HepG2 (cell line): ENCODE data around the gene LAMA5. TPM values are rescaled to one million over a fixed set of nuclear protein-coding genes. Genes with fewer than 3 reads are reported as not detected.

Experiments
- ATAC-seq: fragments of 200-7000 bp; cut with Tn5 transposase; 3 replicates; pipeline ENCODE4 v1.9.1; 2020; ENCODE audit warnings: mild to moderate bottlenecking, moderate library complexity
- BruUV-seq: library from RNA; stranded (reverse); fragments of 400-500 nt; replicated peaks from 2 replicates; lab custom pipeline; 2021; lab: Mats Ljungman, UMichigan
- CTCF ChIA-PET: fragments of 300-600 bp; formaldehyde crosslinking; extraction: SDS; loops from one replicate; lab custom pipeline; 2021; ENCODE audit warnings: low total read pairs, inconsistent platforms, low intra/inter-chr PET ratio; lab: Yijun Ruan, JAX
- POLR2A ChIA-PET: fragments of 350-600 bp; sonication (Branson Sonifier 250); formaldehyde crosslinking; loops from one replicate; lab custom pipeline; 2020; ENCODE audit warnings: antibody characterized with exemption, inconsistent platforms; lab: Yijun Ruan, JAX
- DNase-seq: peaks from one replicate; pipeline ENCODE4 v3.0.0-alpha.2; 2015; ENCODE audit warnings: low spot score
- FAIRE-seq: peaks from 3 replicates; lab custom pipeline; 2011; peaks lifted over from hg19 to GRCh38; lab: Jason Lieb, UNC
- H2AFZ ChIP-seq: one replicate; pipeline ENCODE4 v1.6.1; 2011; ENCODE audit warnings: low read length, inconsistent platforms
- H3K27ac ChIP-seq: fragments of 300-600 bp; 3 replicates; pipeline ENCODE4 v1.8.0; 2011; ENCODE audit warnings: mixed run types, mild to moderate bottlenecking, mixed read lengths, low read length, inconsistent platforms; ENCODE audit not compliant: insufficient read depth; ENCODE audit errors: extremely low read length
- H3K27me3 ChIP-seq, 2 experiments: fragments of 200-600 bp in 1 of 2; 2 replicates in 1 of 2; 3 replicates in 1 of 2; pipeline versions ENCODE4 v1.6.0 to v1.8.0; 2011; ENCODE audit warnings: low read length in 2 of 2, mild to moderate bottlenecking in 2 of 2, moderate library complexity in 2 of 2, inconsistent platforms in 1 of 2; ENCODE audit not compliant: insufficient read depth in 2 of 2, control insufficient read depth in 1 of 2
- H3K36me3 ChIP-seq, 2 experiments: fragments of 200-600 bp in 1 of 2; replicated peaks in 1 of 2; 2 replicates in 1 of 2; 3 replicates in 1 of 2; pipeline versions ENCODE4 v1.5.1 to v1.8.0; 2011; ENCODE audit warnings: low read length in 2 of 2, inconsistent platforms in 1 of 2; ENCODE audit not compliant: insufficient read depth in 2 of 2, control insufficient read depth in 1 of 2
- H3K4me1 ChIP-seq: 2 replicates; pipeline ENCODE4 v1.5.1; 2012; ENCODE audit warnings: low read length, inconsistent platforms; ENCODE audit not compliant: insufficient read depth
- H3K4me2 ChIP-seq: 2 replicates; pipeline ENCODE4 v1.6.0; 2011; ENCODE audit warnings: low read depth, low read length, inconsistent platforms
- H3K4me3 ChIP-seq, 3 experiments: fragments of 200-600 bp in 1 of 3; sonication (generic), shearing (Covaris generic) in 1 of 3; replicated peaks in 1 of 3; 2 replicates each; pipeline ENCODE4 v1.5.1; 2011 to 2016; ENCODE audit warnings: low read length in 3 of 3, inconsistent platforms in 2 of 3, low read depth in 2 of 3, mild to moderate bottlenecking in 2 of 3, control low read depth in 1 of 3, mixed read lengths in 1 of 3; ENCODE audit not compliant: insufficient read depth in 1 of 3
- H3K79me2 ChIP-seq: one replicate; pipeline ENCODE4 v1.6.1; 2011; ENCODE audit warnings: low read length, inconsistent platforms; ENCODE audit not compliant: insufficient read depth
- H3K9ac ChIP-seq: 2 replicates; pipeline ENCODE4 v1.6.0; 2011; ENCODE audit warnings: mild to moderate bottlenecking, low read depth, low read length, inconsistent platforms; ENCODE audit not compliant: insufficient read depth
- H3K9me3 ChIP-seq: 2 replicates; pipeline ENCODE4 v1.5.1; 2012; ENCODE audit warnings: mild to moderate bottlenecking, low read length
- H4K20me1 ChIP-seq: 2 replicates; pipeline ENCODE4 v1.6.0; 2011; ENCODE audit warnings: inconsistent platforms, mild to moderate bottlenecking, low read length, moderate library complexity; ENCODE audit not compliant: insufficient read depth
- AGO2 ChIP-seq: fragments of 200-400 bp; formaldehyde crosslinking; optimal IDR thresholded peaks from 2 replicates; pipeline ENCODE3; 2017; ENCODE audit warnings: mild to moderate bottlenecking, low read depth, low read length, moderate library complexity
- MLLT10 ChIP-seq: sonication (generic); formaldehyde crosslinking; IDR thresholded peaks from 2 replicates; pipeline ENCODE4 v1.4.0; 2020; ENCODE audit warnings: missing genetic modification reagents
- NCOA5 ChIP-seq: sonication (generic); formaldehyde crosslinking; IDR thresholded peaks from 2 replicates; pipeline ENCODE4 v1.4.0; 2020; ENCODE audit warnings: missing genetic modification reagents
- POLR2G ChIP-seq: fragments of 200-400 bp; formaldehyde crosslinking; IDR thresholded peaks from 2 replicates; pipeline ENCODE4 v1.6.1; 2018; ENCODE audit warnings: mild to moderate bottlenecking, low read depth, low read length, moderate library complexity
- RBM39 ChIP-seq: fragments of 200-400 bp; formaldehyde crosslinking; IDR thresholded peaks from one replicate; pipeline ENCODE4 v1.6.1; 2018; ENCODE audit warnings: antibody characterized with exemption, mild to moderate bottlenecking, low read depth, low read length; ENCODE audit not compliant: poor library complexity, severe bottlenecking
- ZFAT ChIP-seq: sonication (generic); formaldehyde crosslinking; conservative IDR thresholded peaks from 2 replicates; pipeline ENCODE4 v1.8.1; 2023; ENCODE audit warnings: missing genetic modification reagents, inconsistent platforms
- ZFP90 ChIP-seq: sonication (generic); formaldehyde crosslinking; IDR thresholded peaks from 2 replicates; pipeline ENCODE4 v1.8.0; 2022; ENCODE audit warnings: missing genetic modification reagents, mild to moderate bottlenecking, inconsistent platforms, borderline replicate concordance
- ZNF577 ChIP-seq: sonication (generic); formaldehyde crosslinking; IDR thresholded peaks from 2 replicates; pipeline ENCODE4 v1.4.0; 2020; ENCODE audit warnings: mild to moderate bottlenecking, low read depth, missing genetic modification reagents, borderline replicate concordance
- ZNF615 ChIP-seq: sonication (generic); formaldehyde crosslinking; IDR thresholded peaks from 2 replicates; pipeline ENCODE4 v1.5.0; 2020; ENCODE audit warnings: mild to moderate bottlenecking, missing genetic modification reagents, borderline replicate concordance
- ZSCAN25 ChIP-seq: sonication (generic); formaldehyde crosslinking; IDR thresholded peaks from 2 replicates; pipeline ENCODE4 v1.8.0; 2022; ENCODE audit warnings: mild to moderate bottlenecking, missing genetic modification reagents
- WGBS: methylation state at CpG from one replicate; pipeline ENCODE4 v1.1.6; 2017; ENCODE audit warnings: low lambda C conversion rate; 5-methylcytosine and 5-hydroxymethylcytosine counted together
- in situ Hi-C: cut with HindIII; loops from 2 replicates; pipeline ENCODE4 v1.10.0; 2017; ENCODE audit warnings: low pct_unique_long_range_greater_than_20kb; ENCODE audit not compliant: extremely low pct_ligation_motif_present
- intact Hi-C: fragments of 100-400 bp; cut with micrococcal nuclease; formaldehyde crosslinking; loops from one replicate; pipeline ENCODE4 v1.10.0; 2022; ENCODE audit not compliant: unreplicated experiment
- polyA plus RNA-seq, 8 experiments: library from polyadenylated mRNA; depleted of rRNA in 3 of 8; stranded (reverse) in 7 of 8; unstranded in 1 of 8; fragments of >200 nt; fragmentation: Illumina TruSeq in 4 of 8; extraction: Trizol in 4 of 8; gene quantifications; 2 replicates each; pipeline versions ENCODE4 v1.2.1 to v1.2.3, GENCODE V29; 2011 to 2016; ENCODE audit warnings: low read depth in 4 of 8, missing spikeins in 1 of 8, mixed read lengths in 1 of 8; ENCODE audit not compliant: insufficient read depth in 1 of 8
- total RNA-seq, 5 experiments: library from RNA; depleted of rRNA; stranded (reverse); fragments of >200 nt; fragmentation: Illumina TruSeq; extraction: Trizol; gene quantifications; 2 replicates each; pipeline ENCODE4 v1.2.3, GENCODE V29; 2016; ENCODE audit warnings: low read depth in 1 of 5
- TF ChIP-seq, protein P1 (sequence below): sonication (generic); formaldehyde crosslinking; IDR thresholded peaks from 2 replicates; pipeline ENCODE4 v1.4.0; 2020; ENCODE audit warnings: missing genetic modification reagents, borderline replicate concordance

The LAMA5 gene
- total and polyA plus RNA-seq, 2 of the 13 experiments (the other 11 are each of a cell fraction or from before 2014, with no cell fraction given) = 21.0 to 44.7 TPM

DNA sequence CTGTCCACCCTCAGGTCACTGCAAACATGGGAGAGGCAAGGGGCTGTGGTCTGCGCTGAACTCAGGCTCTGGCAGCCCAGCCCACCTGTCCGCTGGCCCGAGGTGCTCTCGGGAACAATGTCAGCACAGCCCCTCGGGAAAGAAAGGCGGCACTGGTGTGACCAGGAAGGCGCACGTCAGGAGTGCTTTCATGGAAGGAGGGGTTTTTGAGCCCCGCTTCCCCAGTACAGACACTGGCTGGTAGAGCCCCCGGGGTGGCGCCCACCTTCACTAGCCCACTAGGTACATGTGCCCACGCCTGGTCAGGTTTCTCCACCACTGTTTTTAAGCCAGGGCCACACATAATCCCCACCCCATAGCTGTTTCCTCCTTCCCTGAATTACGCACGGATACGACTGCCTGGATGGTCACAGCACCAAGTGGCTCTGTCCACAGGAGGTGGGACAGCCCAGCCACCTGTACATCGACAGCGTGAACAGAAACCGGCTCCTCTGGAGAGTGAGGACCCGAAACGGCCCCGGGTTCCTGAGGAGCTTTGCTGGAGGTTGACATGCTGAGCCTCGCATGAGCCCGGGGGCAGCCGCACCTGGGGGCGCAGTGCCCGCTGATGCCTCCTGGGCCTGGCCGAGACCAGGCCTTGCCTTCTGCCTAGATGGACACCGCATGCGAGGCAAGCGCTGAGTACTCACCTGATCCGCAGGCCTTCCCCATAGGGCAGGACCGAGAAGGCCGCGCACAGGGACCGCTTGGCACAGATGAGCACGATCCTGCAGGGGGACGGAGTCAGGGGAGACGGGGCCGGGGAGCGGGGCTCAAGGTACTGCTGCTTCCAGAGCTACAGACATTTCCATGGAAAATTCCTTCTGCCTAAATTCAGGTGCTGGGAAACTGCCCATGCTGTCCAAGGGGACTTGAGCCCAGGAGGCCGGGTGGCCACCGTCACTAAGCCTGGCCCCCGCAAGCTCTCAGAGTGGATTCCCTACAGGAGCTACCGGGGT lies 27.4 kb upstream of the LAMA5 start:
- intact Hi-C loops = no loop called here
- no TSS peak for BruUV-seq
- Histone ChIP-seq H3K36me3 (peaks cover 7 to 26% of the 10 kb centered on the region in 2 experiments; a peak in 4 of 5 replicates), H3K79me2 (no peaks in the 10 kb centered on the region), H2AFZ (no peak overlapping the region), H4K20me1 (no peaks in the 10 kb centered on the region), H3K9ac (no peak overlapping the region), H3K4me1 (peaks cover 2% of the 10 kb centered on the region; the same call in 1 of the 2 replicates), H3K4me2 (no peak overlapping the region), H3K4me3 (no peak overlapping the region), H3K9me3 (no peaks in the 10 kb centered on the region), H3K27me3 (no peaks in the 10 kb centered on the region), H3K27ac (no peak overlapping the region)
- 95% methylated on average over 42 of the region's 44 CpGs for WGBS
- in situ Hi-C loops = no loop called here
- ATAC-seq (no peak), DNase-seq (no peak), FAIRE-seq (no peak)
- POLR2A ChIA-PET = interaction anchor here (1.1 to 2.1 kb wide), 3 partner anchors 16 to 26 kb away, joined by 3 to 4 read pairs (median 4); no protein-coding TSS in a partner anchor
- TF ChIP-seq ZSCAN25 (CRISPR knock-in tag) (no peak), ZNF577 (CRISPR knock-in tag) (no peak), POLR2G (peak; percentile 8; the same call in 1 of the 2 replicates), RBM39 (peak; percentile 11)
- CTCF ChIA-PET = interaction anchor here (0.5 to 1.5 kb wide), 2 partner anchors 11 to 123 kb away, joined by 3 to 6 read pairs; no protein-coding TSS in a partner anchor

DNA sequence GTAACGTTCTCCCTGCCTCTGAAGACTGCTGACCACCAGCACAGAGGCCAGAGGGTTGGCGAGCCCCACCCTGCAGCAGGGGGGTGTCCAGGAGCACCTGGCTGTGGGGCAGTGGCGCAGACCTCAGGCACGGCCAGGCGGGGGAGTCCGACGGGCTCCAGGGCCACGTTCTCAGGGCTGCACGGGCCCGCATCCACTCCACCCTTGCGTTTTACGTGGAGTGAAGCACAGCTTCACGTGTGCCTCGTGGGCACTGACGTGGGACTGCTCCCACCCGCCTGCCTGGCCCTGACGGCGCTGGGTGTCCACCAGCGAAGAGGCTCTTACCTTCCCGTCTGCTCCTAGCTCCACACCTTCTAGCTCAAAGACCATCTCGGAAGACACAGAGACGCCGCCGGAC lies 26.7 kb upstream of the LAMA5 start:
- CTCF ChIA-PET = interaction anchor here (0.5 kb wide), 1 partner anchor 122 kb away, joined by 3 read pairs; no protein-coding TSS in a partner anchor
- no peaks in the 10 kb centered on the region for H3K27me3 ChIP-seq
- intact Hi-C loops (no loop called here), in situ Hi-C loops (no loop called here)
- FAIRE-seq (no peak), DNase-seq (no peak), ATAC-seq (no peak)
- no peak overlapping the region for H2AFZ ChIP-seq
- no TSS peak for BruUV-seq
- no peak overlapping the region for H3K4me3 ChIP-seq
- H3K9ac ChIP-seq = no peak overlapping the region
- peaks cover 9% of the 10 kb centered on the region for H3K4me1 ChIP-seq
- peaks cover under 1% of the 10 kb centered on the region; the same call in 1 of the 2 replicates for H4K20me1 ChIP-seq
- H3K9me3 ChIP-seq = no peaks in the 10 kb centered on the region
- H3K36me3 ChIP-seq = peaks cover 14 to 33% of the 10 kb centered on the region in 2 experiments
- 95% methylated on average over 24 of the region's 24 CpGs for WGBS
- POLR2A ChIA-PET = interaction anchor here (1.5 to 2.1 kb wide), 2 partner anchors 16 to 18 kb away, joined by 4 read pairs; no protein-coding TSS in a partner anchor
- no peak overlapping the region for H3K27ac ChIP-seq
- H3K4me2 ChIP-seq = no peak overlapping the region
- peaks cover 2% of the 10 kb centered on the region for H3K79me2 ChIP-seq
- TF ChIP-seq ZFAT (CRISPR knock-in tag) (no peak), ZFP90 (CRISPR knock-in tag) (no peak), AGO2 (peak; percentile 83), MLLT10 (CRISPR knock-in tag) (no peak), NCOA5 (CRISPR knock-in tag) (no peak), ZNF615 (CRISPR knock-in tag) (no peak)
- TF ChIP-seq, protein P1, sequence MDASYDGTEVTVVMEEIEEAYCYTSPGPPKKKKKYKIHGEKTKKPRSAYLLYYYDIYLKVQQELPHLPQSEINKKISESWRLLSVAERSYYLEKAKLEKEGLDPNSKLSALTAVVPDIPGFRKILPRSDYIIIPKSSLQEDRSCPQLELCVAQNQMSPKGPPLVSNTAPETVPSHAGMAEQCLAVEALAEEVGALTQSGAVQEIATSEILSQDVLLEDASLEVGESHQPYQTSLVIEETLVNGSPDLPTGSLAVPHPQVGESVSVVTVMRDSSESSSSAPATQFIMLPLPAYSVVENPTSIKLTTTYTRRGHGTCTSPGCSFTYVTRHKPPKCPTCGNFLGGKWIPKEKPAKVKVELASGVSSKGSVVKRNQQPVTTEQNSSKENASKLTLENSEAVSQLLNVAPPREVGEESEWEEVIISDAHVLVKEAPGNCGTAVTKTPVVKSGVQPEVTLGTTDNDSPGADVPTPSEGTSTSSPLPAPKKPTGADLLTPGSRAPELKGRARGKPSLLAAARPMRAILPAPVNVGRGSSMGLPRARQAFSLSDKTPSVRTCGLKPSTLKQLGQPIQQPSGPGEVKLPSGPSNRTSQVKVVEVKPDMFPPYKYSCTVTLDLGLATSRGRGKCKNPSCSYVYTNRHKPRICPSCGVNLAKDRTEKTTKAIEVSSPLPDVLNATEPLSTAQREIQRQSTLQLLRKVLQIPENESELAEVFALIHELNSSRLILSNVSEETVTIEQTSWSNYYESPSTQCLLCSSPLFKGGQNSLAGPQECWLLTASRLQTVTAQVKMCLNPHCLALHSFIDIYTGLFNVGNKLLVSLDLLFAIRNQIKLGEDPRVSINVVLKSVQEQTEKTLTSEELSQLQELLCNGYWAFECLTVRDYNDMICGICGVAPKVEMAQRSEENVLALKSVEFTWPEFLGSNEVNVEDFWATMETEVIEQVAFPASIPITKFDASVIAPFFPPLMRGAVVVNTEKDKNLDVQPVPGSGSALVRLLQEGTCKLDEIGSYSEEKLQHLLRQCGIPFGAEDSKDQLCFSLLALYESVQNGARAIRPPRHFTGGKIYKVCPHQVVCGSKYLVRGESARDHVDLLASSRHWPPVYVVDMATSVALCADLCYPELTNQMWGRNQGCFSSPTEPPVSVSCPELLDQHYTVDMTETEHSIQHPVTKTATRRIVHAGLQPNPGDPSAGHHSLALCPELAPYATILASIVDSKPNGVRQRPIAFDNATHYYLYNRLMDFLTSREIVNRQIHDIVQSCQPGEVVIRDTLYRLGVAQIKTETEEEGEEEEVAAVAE = no peak
